DMS 273 (cell line): ENCODE measurements around the gene CNTLN.
A peak's percentile ranks its signal among the peaks of the same experiment; 100 is the strongest.
"Not testable (repeated sequence)": the region's sequence is repeated elsewhere in the genome, so short reads cannot be mapped to it uniquely, and the experiment has no call there.

Experiments
- DNase-seq: peaks from one replicate; lab custom pipeline; 2025; ENCODE audit not compliant: unreplicated experiment; lab: John Stamatoyannopoulos, UW

Gene CNTLN

DNA sequence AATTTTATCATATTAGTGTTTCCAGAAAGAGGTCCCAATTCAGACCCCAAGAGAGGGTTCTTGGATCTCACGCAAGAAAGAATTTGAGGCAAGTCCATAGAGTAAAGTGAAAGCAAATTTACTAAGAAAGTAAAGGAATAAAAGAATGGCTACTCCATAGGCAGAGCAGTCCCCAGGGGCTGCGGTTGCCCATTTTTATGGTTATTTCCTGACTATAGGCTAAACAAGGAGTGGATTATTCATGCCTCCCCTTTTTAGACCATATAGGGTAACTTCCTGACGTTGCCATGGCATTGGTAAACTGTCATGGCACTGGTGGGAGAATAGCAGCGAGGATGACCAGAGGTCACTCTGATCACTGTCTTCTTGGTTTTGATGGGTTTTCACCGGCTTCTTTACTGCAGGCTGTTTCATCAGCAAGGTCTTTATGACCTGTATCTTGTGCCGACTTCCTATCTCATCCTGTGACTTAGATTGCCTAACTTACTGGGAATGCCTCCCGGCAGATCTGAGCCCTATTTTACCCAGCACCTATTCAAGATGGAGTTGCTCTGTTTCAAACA is 262.4 kb downstream of the CNTLN start:
- not testable (repeated sequence) for DNase-seq

- no peak for DNase-seq
These were observed 263.5 kb downstream of the CNTLN start for GRCh38 chr9:17398350-17398749.

DNA sequence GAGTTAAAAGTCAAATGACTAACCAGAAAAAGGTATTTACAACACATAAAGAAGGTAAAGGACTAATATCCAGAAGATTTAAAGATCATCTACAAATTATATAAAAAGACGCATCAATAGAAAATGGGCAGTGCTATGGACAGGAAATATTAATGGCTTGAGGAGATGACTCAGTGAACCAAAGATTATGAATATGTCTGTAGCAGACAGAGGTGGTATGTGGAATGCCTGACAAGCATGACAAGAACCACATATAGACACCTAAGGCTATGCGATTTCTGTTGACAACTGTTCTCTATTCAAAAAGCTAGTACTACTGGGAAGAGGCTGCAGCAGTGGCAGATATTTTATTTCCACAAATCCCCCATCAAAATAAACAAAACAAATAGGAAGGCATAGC is 267.0 kb downstream of the CNTLN start:
- DNase-seq: no peak

- DNase-seq: peak; percentile 68
These were observed 267.5 kb downstream of the CNTLN start for GRCh38 chr9:17402309-17402708.

DNA sequence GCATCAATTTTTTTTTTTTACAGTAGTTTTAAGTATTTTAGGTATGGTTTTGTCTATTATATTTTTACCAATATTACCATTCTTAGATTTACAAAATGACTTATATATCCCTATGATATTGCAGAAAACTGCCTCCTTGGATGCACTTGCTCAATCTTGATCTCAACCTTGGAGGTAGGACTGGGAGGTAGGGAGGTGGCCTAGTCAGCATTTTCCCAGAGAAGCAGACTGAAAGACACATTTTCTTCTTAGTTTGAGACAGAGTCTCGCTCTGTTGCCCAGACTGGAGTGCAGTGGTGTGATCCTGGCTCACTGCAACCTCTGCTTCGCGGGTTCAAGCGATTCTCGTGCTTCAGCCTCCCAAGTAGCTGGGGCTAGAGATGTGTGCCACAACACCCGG is 268.7 kb downstream of the CNTLN start:
- no peak for DNase-seq

- DNase-seq: no peak
These were observed 280.1 kb downstream of the CNTLN start for GRCh38 chr9:17414986-17415385.

GRCh38 chr9:17422994-17423680 is 288.3 kb downstream of the CNTLN start:
- DNase-seq: no peak

GRCh38 chr9:17423681-17424011 is 288.8 kb downstream of the CNTLN start:
- no peak for DNase-seq

GRCh38 chr9:17425384-17425783 is 290.5 kb downstream of the CNTLN start:
- DNase-seq: no peak

- no peak for DNase-seq
These were observed 298.7 kb downstream of the CNTLN start for GRCh38 chr9:17433526-17433925.

DNA sequence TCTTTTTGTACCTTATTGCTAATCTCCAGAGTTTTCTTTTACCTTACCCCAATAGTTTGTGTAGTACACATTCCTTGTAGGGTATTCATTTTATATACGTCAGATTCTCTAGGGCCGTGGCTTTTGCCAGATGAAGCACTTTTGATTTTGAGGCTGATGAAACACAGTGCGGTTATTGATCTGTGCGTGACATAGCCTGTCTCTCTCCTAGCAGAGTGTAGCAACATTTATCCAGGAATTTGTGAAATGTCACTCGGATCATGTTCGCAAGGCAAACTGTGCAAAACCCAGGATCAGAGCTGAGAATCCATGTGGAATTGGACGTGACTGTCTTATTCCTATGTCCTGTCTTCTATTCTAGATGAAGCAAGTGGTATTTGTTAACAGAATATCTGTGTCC is 302.0 kb downstream of the CNTLN start:
- no peak for DNase-seq

DNA sequence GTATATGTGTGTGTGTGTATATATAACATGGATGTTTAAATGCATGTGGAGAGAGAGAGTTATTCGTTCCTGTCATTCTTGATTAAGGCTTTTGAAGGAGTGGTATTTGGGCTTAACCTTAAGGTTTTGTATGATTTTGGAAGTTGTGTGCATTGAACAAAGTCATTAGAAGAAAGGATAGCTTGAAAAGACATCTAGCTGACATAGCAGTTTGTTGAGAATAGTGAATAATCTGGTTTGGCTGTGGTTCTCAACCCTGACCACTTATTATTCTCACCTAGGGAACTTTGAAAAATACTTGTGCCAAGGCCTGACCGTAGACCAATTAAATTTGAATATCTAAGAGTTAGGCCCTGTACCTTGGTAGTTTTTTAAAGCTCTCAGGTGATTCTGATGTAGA is 303.0 kb downstream of the CNTLN start:
- DNase-seq: no peak

- not testable (repeated sequence) for DNase-seq
These were observed 310.3 kb downstream of the CNTLN start for GRCh38 chr9:17445126-17445525.

DNA sequence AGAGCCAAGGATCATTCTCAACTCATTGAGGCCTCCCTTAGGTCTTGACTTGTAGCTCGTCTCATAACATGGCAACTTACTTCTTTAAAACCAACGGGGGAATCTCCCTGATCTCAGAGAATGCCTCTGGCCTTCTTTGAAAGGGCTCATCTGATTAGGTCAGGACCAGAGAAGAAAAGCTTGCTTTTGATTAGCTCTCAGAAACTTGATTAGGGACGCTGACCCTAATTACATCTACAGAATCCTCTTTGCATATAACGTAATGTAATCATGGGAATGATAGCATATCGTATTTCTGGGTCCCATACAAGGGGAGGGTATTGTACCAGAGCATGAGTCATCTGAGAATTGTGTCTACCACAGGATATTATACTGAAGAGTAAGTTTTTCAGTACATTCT is 318.9 kb downstream of the CNTLN start:
- DNase-seq: no peak

GRCh38 chr9:17462869-17463464 is 328.1 kb downstream of the CNTLN start:
- peak; percentile 79 for DNase-seq

GRCh38 chr9:17470036-17470813 is 335.4 kb downstream of the CNTLN start:
- DNase-seq: peak; percentile 68

DNA sequence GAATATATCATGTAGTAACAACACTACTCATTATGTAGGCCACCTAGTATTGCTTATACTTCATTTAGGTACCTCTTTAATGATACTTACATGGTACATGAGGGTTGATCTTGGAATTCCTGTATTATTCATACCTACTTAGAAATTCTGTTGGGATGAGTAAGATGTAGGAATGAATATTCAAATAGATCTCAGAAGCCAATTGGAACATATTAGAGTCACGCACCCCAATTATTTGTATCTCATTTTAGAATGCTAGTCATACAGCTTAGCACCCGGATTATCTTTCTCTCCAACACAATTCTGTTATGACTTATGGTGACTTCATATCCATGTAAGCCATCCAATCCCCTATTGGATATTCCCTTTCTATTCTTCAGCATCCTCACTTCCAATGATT is 337.3 kb downstream of the CNTLN start:
- DNase-seq: no peak

- no peak for DNase-seq
These were observed 341.6 kb downstream of the CNTLN start for GRCh38 chr9:17476401-17476800.

GRCh38 chr9:17477816-17478215 is 343.0 kb downstream of the CNTLN start:
- DNase-seq: no peak

- no peak for DNase-seq
These were observed 346.1 kb downstream of the CNTLN start for GRCh38 chr9:17480966-17481365.

DNA sequence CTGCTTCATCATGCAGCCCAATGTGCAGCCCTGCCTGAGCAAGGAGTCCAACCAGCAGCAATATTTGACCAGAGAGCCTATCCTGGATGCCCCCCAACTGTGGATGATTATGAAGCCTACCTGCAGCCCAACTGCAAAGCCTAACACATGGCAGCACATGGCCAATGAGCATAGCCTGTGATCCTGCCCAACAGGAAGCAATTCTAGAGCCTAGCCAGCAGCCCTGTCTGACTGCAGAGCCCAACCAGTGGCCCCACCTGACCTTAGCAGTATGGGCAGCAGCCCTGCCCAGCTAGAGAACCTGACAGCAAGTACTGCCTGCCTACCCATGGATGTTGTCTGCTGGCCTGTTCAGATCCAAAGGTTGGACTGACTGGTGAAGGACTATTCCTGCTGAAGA is 346.7 kb downstream of the CNTLN start:
- DNase-seq: no peak

GRCh38 chr9:17484906-17485305 is 350.1 kb downstream of the CNTLN start:
- no peak for DNase-seq
